ENCODE results near the gene DOCK6. TPM values are rescaled to one million over a fixed set of nuclear protein-coding genes. Genes with fewer than 3 reads are reported as not detected.

DOCK6 gene
- total RNA-seq, 1 experiment from 2014 or later, result 19.4 TPM

DNA sequence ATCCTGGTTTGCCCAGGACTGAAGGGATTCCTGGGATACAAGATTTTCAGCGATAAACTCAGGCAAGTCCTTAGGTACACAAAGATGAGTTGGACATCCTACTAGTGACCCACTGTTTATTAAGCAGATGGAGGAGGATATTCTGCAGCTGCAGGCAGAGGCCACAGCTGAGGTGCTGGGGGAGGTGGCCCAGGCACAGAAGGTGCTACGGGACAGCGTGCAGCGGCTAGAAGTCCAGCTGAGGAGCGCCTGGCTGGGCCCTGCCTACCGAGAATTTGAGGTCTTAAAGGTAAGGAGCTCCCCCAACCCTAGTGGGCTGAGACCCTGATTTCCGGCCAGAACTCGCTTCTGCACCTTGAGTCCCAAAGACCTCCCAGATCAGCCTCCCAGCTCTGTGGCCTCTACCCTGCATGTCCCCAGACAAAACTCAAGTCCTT lies 22.3 kb downstream of the DOCK6 start:
- TF ChIP-seq, protein P1, sequence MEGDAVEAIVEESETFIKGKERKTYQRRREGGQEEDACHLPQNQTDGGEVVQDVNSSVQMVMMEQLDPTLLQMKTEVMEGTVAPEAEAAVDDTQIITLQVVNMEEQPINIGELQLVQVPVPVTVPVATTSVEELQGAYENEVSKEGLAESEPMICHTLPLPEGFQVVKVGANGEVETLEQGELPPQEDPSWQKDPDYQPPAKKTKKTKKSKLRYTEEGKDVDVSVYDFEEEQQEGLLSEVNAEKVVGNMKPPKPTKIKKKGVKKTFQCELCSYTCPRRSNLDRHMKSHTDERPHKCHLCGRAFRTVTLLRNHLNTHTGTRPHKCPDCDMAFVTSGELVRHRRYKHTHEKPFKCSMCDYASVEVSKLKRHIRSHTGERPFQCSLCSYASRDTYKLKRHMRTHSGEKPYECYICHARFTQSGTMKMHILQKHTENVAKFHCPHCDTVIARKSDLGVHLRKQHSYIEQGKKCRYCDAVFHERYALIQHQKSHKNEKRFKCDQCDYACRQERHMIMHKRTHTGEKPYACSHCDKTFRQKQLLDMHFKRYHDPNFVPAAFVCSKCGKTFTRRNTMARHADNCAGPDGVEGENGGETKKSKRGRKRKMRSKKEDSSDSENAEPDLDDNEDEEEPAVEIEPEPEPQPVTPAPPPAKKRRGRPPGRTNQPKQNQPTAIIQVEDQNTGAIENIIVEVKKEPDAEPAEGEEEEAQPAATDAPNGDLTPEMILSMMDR (IDR thresholded peaks at IDR 0.05), result no peak
- no peak for TF ChIP-seq SIN3A (IDR thresholded peaks at IDR 0.05; ENCODE audit: borderline replicate concordance, insufficient read depth, low read depth, low read length)
- no peak for TF ChIP-seq TCF7L2 (IDR thresholded peaks at IDR 0.05; ENCODE audit: low read depth, low read length)
- TF ChIP-seq, protein P2, sequence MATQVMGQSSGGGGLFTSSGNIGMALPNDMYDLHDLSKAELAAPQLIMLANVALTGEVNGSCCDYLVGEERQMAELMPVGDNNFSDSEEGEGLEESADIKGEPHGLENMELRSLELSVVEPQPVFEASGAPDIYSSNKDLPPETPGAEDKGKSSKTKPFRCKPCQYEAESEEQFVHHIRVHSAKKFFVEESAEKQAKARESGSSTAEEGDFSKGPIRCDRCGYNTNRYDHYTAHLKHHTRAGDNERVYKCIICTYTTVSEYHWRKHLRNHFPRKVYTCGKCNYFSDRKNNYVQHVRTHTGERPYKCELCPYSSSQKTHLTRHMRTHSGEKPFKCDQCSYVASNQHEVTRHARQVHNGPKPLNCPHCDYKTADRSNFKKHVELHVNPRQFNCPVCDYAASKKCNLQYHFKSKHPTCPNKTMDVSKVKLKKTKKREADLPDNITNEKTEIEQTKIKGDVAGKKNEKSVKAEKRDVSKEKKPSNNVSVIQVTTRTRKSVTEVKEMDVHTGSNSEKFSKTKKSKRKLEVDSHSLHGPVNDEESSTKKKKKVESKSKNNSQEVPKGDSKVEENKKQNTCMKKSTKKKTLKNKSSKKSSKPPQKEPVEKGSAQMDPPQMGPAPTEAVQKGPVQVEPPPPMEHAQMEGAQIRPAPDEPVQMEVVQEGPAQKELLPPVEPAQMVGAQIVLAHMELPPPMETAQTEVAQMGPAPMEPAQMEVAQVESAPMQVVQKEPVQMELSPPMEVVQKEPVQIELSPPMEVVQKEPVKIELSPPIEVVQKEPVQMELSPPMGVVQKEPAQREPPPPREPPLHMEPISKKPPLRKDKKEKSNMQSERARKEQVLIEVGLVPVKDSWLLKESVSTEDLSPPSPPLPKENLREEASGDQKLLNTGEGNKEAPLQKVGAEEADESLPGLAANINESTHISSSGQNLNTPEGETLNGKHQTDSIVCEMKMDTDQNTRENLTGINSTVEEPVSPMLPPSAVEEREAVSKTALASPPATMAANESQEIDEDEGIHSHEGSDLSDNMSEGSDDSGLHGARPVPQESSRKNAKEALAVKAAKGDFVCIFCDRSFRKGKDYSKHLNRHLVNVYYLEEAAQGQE (IDR thresholded peaks at IDR 0.05; ENCODE audit: insufficient read depth in 1 of 2, low read depth in 2 of 2, low read length in 1 of 2), result no peak
- TF ChIP-seq POLR2AphosphoS5 (IDR thresholded peaks at IDR 0.05; ENCODE audit: low read depth, low read length), result no peak
- BruUV-seq (replicated peaks), result no TSS peak
- Histone ChIP-seq H3K9me3 (ENCODE audit: control insufficient read depth, insufficient read depth, low read depth, low read length) (no peaks in the 10 kb centered on the region), H3K4me1 (ENCODE audit: control insufficient read depth, insufficient read depth, low read length) (no peaks in the 10 kb centered on the region; the same call in 1 of the 2 replicates), H3K4me3 (ENCODE audit: low read depth in 2 of 2, low read length in 2 of 2) (no peak overlapping the region), H3K27me3 (ENCODE audit: control insufficient read depth, insufficient read depth, low read length) (no peaks in the 10 kb centered on the region), H3K27ac (ENCODE audit: low read length) (no peak overlapping the region), H3K36me3 (ENCODE audit: control insufficient read depth, insufficient read depth, low read length) (no peaks in the 10 kb centered on the region)
- in situ Hi-C loops (cut with HindIII; ENCODE audit: low pct_unique_long_range_greater_than_20kb, low sequenced_read_pairs) (no loop called here), intact Hi-C loops (cut with micrococcal nuclease; ENCODE audit: unreplicated experiment) (no loop called here)
- no peak for DNase-seq (ENCODE audit: low read depth, low spot score)
- no peak for ATAC-seq
- ChIA-PET POLR2A (no interaction called here), CTCF (no interaction called here)

DNA sequence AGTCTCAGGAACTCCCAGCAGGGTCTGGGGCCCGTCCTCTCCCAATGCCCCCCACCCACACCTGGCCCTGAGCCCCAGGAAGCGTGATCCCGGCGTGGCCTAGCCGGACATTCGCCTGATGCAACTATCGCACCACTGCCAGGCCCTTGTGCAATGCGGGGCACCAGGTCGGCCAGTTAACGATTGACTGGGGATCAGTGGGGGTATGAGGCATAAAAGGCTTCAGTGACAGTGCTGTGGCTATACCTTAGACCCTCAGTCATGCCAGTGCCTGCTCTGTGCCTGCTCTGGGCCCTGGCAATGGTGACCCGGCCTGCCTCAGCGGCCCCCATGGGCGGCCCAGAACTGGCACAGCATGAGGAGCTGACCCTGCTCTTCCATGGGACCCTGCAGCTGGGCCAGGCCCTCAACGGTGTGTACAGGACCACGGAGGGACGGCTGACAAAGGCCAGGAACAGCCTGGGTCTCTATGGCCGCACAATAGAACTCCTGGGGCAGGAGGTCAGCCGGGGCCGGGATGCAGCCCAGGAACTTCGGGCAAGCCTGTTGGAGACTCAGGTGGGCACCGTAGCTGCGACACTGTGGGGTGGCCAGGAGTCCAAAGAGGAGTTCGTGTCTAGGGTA lies 22.8 kb downstream of the DOCK6 start, which contains the start of gene ANGPTL8:
ANGPTL8 (plus strand) TSS at position 243 of the 624 bp plus-strand sequence; CDS start at position 262, 19 bp downstream.
- Histone ChIP-seq H3K36me3 (ENCODE audit: control insufficient read depth, insufficient read depth, low read length) (no peaks in the 10 kb centered on the region), H3K27ac (ENCODE audit: low read length) (no peak within 1 kb of the TSS), H3K4me3 (ENCODE audit: low read depth in 2 of 2, low read length in 2 of 2) (no peak within 1 kb of the TSS), H3K9me3 (ENCODE audit: control insufficient read depth, insufficient read depth, low read depth, low read length) (no peaks in the 10 kb centered on the region), H3K27me3 (ENCODE audit: control insufficient read depth, insufficient read depth, low read length) (no peaks in the 10 kb centered on the region), H3K4me1 (ENCODE audit: control insufficient read depth, insufficient read depth, low read length) (no peaks in the 10 kb centered on the region; the same call in 1 of the 2 replicates)
- no peak for TF ChIP-seq POLR2AphosphoS5 (IDR thresholded peaks at IDR 0.05; ENCODE audit: low read depth, low read length)
- TF ChIP-seq TCF7L2 (IDR thresholded peaks at IDR 0.05; ENCODE audit: low read depth, low read length), result no peak
- TF ChIP-seq SIN3A (IDR thresholded peaks at IDR 0.05; ENCODE audit: borderline replicate concordance, insufficient read depth, low read depth, low read length), result no peak
- TF ChIP-seq, protein P1 (IDR thresholded peaks at IDR 0.05), result no peak
- TF ChIP-seq, protein P2 (IDR thresholded peaks at IDR 0.05; ENCODE audit: insufficient read depth in 1 of 2, low read depth in 2 of 2, low read length in 1 of 2), result no peak
- CTCF ChIA-PET, result no interaction called here
- in situ Hi-C loops (cut with HindIII; ENCODE audit: low pct_unique_long_range_greater_than_20kb, low sequenced_read_pairs) (no loop called here), intact Hi-C loops (cut with micrococcal nuclease; ENCODE audit: unreplicated experiment) (no loop called here)
- no TSS peak for BruUV-seq (replicated peaks)
- no peak for ATAC-seq
- POLR2A ChIA-PET, result no interaction called here
- no peak for DNase-seq (ENCODE audit: low read depth, low spot score)
